ENCODE results near the gene WDR43. TPM values are rescaled to one million over a fixed set of nuclear protein-coding genes. Genes with fewer than 3 reads are reported as not detected.

Gene WDR43
- polyA plus RNA-seq, 1 experiment, result 32.8 TPM

GRCh38 chr2:28991021-28991420 is 96.6 kb downstream of the WDR43 start:
- CTCF ChIA-PET, result interaction anchor here (1.1 kb wide), 1 partner anchor 14 kb away, joined by 5 read pairs; no protein-coding TSS in a partner anchor
- peaks cover 5% of the 10 kb centered on the region; the same call in 1 of the 2 replicates for H3K27me3 ChIP-seq (ENCODE audit: control insufficient read depth, insufficient read depth, low read length)
- DNase-seq (ENCODE audit: low read depth), result peak; percentile 14
- H3K4me3 ChIP-seq (ENCODE audit: low read depth, low read length), result no peak overlapping the region
- POLR2A ChIA-PET, result no interaction called here
- no peak for TF ChIP-seq CTCF (IDR thresholded peaks at IDR 0.05; ENCODE audit: insufficient read depth, low read depth, low read length)
- H3K36me3 ChIP-seq (ENCODE audit: control insufficient read depth, insufficient read depth, low read length), result no peaks in the 10 kb centered on the region

- Histone ChIP-seq H3K4me3 (ENCODE audit: low read depth, low read length) (no peak overlapping the region), H3K27me3 (ENCODE audit: control insufficient read depth, insufficient read depth, low read length) (peaks cover 5% of the 10 kb centered on the region; the same call in 1 of the 2 replicates), H3K36me3 (ENCODE audit: control insufficient read depth, insufficient read depth, low read length) (no peaks in the 10 kb centered on the region)
- POLR2A ChIA-PET, result no interaction called here
- no peak for TF ChIP-seq CTCF (IDR thresholded peaks at IDR 0.05; ENCODE audit: insufficient read depth, low read depth, low read length)
- CTCF ChIA-PET, result interaction anchor here (1.1 kb wide), 1 partner anchor 15 kb away, joined by 5 read pairs; no protein-coding TSS in a partner anchor
- DNase-seq (ENCODE audit: low read depth), result no peak
These were observed 97.0 kb downstream of the WDR43 start for GRCh38 chr2:28991460-28991859.

- no peak for DNase-seq (ENCODE audit: low read depth)
- ChIA-PET CTCF (interaction anchor here (1.2 kb wide), 1 partner anchor 34 kb away, joined by 3 read pairs; no protein-coding TSS in a partner anchor), POLR2A (no interaction called here)
- Histone ChIP-seq H3K4me3 (ENCODE audit: low read depth, low read length) (no peak overlapping the region), H3K27me3 (ENCODE audit: control insufficient read depth, insufficient read depth, low read length) (peaks cover 5% of the 10 kb centered on the region; the same call in 1 of the 2 replicates), H3K36me3 (ENCODE audit: control insufficient read depth, insufficient read depth, low read length) (no peaks in the 10 kb centered on the region)
- TF ChIP-seq CTCF (IDR thresholded peaks at IDR 0.05; ENCODE audit: insufficient read depth, low read depth, low read length), result no peak
These were observed 98.9 kb downstream of the WDR43 start for GRCh38 chr2:28993206-28993960.

GRCh38 chr2:28994074-28994473 is 99.6 kb downstream of the WDR43 start:
- DNase-seq (ENCODE audit: low read depth), result no peak
- no peak for TF ChIP-seq CTCF (IDR thresholded peaks at IDR 0.05; ENCODE audit: insufficient read depth, low read depth, low read length)
- H3K4me3 ChIP-seq (ENCODE audit: low read depth, low read length), result no peak overlapping the region
- no peaks in the 10 kb centered on the region for H3K36me3 ChIP-seq (ENCODE audit: control insufficient read depth, insufficient read depth, low read length)
- POLR2A ChIA-PET, result no interaction called here
- H3K27me3 ChIP-seq (ENCODE audit: control insufficient read depth, insufficient read depth, low read length), result peaks cover 5% of the 10 kb centered on the region; the same call in 1 of the 2 replicates
- CTCF ChIA-PET, result interaction anchor here (1.2 kb wide), 1 partner anchor 35 kb away, joined by 3 read pairs; no protein-coding TSS in a partner anchor

- Histone ChIP-seq H3K36me3 (ENCODE audit: control insufficient read depth, insufficient read depth, low read length) (no peaks in the 10 kb centered on the region), H3K27me3 (ENCODE audit: control insufficient read depth, insufficient read depth, low read length) (peaks cover 5% of the 10 kb centered on the region; the same call in 1 of the 2 replicates), H3K4me3 (ENCODE audit: low read depth, low read length) (no peak overlapping the region)
- no peak for DNase-seq (ENCODE audit: low read depth)
- ChIA-PET CTCF (interaction anchor here (1.2 kb wide), 1 partner anchor 36 kb away, joined by 3 read pairs; no protein-coding TSS in a partner anchor), POLR2A (no interaction called here)
- no peak for TF ChIP-seq CTCF (IDR thresholded peaks at IDR 0.05; ENCODE audit: insufficient read depth, low read depth, low read length)
These were observed 100.2 kb downstream of the WDR43 start for GRCh38 chr2:28994679-28995078.

Data from BJ (cell line).